ENCODE measurements around the gene CCDC178.
"Not testable (repeated sequence)": the region's sequence is repeated elsewhere in the genome, so short reads cannot be mapped to it uniquely, and the experiment has no call there.

Gene CCDC178

DNA sequence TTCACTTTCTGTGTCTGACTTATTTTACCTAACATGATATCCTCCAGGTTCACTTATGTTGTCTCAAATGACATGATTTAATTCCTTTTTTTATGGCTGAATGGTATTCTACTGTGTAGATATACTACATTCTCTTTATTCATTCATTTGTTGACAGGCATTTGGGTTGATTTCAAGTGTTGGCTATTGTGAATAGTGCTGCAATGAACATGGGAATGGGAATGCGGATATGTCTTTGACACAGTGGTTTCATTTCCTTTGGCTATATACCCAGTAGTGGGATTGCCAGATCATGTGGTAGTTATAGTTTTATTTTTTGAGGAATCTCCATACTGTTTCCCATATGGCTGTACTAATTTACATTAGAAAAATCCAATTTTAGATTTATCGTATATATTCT is 472.3 kb downstream of the CCDC178 start:
- in situ Hi-C loops (cut with MboI; ENCODE audit: low pct_unique_long_range_greater_than_20kb, low sequenced_read_pairs, unreplicated experiment), result no loop called here
- TF ChIP-seq, protein P1, sequence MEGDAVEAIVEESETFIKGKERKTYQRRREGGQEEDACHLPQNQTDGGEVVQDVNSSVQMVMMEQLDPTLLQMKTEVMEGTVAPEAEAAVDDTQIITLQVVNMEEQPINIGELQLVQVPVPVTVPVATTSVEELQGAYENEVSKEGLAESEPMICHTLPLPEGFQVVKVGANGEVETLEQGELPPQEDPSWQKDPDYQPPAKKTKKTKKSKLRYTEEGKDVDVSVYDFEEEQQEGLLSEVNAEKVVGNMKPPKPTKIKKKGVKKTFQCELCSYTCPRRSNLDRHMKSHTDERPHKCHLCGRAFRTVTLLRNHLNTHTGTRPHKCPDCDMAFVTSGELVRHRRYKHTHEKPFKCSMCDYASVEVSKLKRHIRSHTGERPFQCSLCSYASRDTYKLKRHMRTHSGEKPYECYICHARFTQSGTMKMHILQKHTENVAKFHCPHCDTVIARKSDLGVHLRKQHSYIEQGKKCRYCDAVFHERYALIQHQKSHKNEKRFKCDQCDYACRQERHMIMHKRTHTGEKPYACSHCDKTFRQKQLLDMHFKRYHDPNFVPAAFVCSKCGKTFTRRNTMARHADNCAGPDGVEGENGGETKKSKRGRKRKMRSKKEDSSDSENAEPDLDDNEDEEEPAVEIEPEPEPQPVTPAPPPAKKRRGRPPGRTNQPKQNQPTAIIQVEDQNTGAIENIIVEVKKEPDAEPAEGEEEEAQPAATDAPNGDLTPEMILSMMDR (IDR thresholded peaks at IDR 0.05; ENCODE audit: extremely low read depth, insufficient read depth, missing control alignments), result no peak
- DNase-seq (ENCODE audit: low spot score), result no peak

GRCh38 chr18:32966141-32966540 is 474.4 kb downstream of the CCDC178 start:
- no peak for DNase-seq (ENCODE audit: low spot score)
- in situ Hi-C loops (cut with MboI; ENCODE audit: low pct_unique_long_range_greater_than_20kb, low sequenced_read_pairs, unreplicated experiment), result no loop called here
- TF ChIP-seq, protein P1 (IDR thresholded peaks at IDR 0.05; ENCODE audit: extremely low read depth, insufficient read depth, missing control alignments), result no peak

DNA sequence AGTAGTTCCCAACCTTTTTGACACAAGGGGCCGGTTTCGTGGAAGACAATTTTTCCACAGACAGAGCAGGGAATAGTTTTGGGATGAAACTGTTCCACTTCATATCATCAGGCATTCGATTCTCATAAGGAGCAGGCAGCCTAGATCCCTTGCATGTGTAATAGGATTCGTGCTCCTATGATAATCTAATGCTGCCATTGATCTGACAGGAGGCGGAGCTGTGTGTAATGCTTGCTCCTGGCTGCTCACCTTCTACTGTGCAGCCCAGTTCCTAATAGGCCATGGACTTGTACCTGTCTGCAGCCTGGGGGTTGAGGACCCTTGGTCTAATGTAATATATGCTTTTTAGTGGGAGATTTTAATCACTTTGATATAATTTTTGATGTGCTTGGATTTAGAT is 479.0 kb downstream of the CCDC178 start:
- in situ Hi-C loops (cut with MboI; ENCODE audit: low pct_unique_long_range_greater_than_20kb, low sequenced_read_pairs, unreplicated experiment), result no loop called here
- DNase-seq (ENCODE audit: low spot score), result no peak
- TF ChIP-seq, protein P1 (IDR thresholded peaks at IDR 0.05; ENCODE audit: extremely low read depth, insufficient read depth, missing control alignments), result no peak

DNA sequence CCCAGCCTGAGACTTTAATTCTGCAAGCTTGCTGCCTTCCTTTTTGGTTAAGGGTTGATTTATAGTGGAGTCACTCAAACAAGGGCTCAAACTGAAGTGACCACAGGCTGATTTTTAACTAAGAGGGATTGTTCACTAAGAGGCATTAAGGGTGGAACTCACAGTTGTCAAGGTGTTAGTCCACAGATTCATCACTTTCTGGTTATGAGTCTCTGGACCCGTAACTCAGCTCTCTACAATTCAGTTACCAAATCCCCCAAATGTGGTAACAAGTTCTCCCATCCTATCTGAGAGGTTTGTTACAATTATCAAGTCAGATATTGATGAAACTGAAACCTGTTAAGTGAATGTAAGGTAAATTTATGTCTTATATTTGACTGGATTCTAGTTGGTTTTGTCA is 481.8 kb downstream of the CCDC178 start:
- TF ChIP-seq, protein P1 (IDR thresholded peaks at IDR 0.05; ENCODE audit: extremely low read depth, insufficient read depth, missing control alignments), result no peak
- in situ Hi-C loops (cut with MboI; ENCODE audit: low pct_unique_long_range_greater_than_20kb, low sequenced_read_pairs, unreplicated experiment), result no loop called here
- DNase-seq (ENCODE audit: low spot score), result no peak

GRCh38 chr18:32956591-32957315 is 483.8 kb downstream of the CCDC178 start:
- TF ChIP-seq, protein P1 (IDR thresholded peaks at IDR 0.05; ENCODE audit: extremely low read depth, insufficient read depth, missing control alignments), result no peak
- in situ Hi-C loops (cut with MboI; ENCODE audit: low pct_unique_long_range_greater_than_20kb, low sequenced_read_pairs, unreplicated experiment), result no loop called here
- DNase-seq (ENCODE audit: low spot score), result no peak

DNA sequence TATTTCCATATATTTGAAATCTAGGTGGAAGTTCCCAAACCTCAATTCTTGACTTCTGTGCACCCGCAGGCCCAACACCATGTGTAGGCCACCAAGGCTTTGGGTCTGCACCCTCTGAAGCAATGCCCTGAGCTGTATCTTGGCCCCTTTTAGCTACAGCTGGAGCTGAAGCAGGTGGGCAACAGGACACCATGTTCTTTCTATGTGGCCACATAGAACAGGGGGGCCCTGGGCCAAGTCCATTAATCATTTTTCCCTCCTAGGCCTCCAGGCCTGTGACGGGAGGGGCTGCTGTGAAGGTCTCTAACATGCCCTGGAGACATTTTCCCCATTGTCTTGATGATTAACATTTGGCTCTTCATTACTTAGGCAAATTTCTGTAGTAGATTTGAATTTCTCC is 488.2 kb downstream of the CCDC178 start:
- in situ Hi-C loops (cut with MboI; ENCODE audit: low pct_unique_long_range_greater_than_20kb, low sequenced_read_pairs, unreplicated experiment); DNase-seq (ENCODE audit: low spot score): not testable (repeated sequence)

GRCh38 chr18:32937597-32937996 is 502.9 kb downstream of the CCDC178 start:
- in situ Hi-C loops (cut with MboI; ENCODE audit: low pct_unique_long_range_greater_than_20kb, low sequenced_read_pairs, unreplicated experiment), result no loop called here
- no peak for DNase-seq (ENCODE audit: low spot score)
- TF ChIP-seq, protein P1 (IDR thresholded peaks at IDR 0.05; ENCODE audit: extremely low read depth, insufficient read depth, missing control alignments), result no peak

Data from GM13977 (cell line).